Uterus (tissue), 4 donors: ENCODE data around the gene ATP7A. TPM values are rescaled to one million over a fixed set of nuclear protein-coding genes. Genes with fewer than 3 reads are reported as not detected.
A peak's percentile ranks its signal among the peaks of the same experiment; 100 is the strongest.
"Not testable (repeated sequence)": the region's sequence is repeated elsewhere in the genome, so short reads cannot be mapped to it uniquely, and the experiment has no call there.

ENCODE experiments used
- DNase-seq, 2 donors: peaks; one replicate each; pipeline ENCODE4 v3.0.0-alpha.2; 2019 to 2020
- H3K27ac ChIP-seq, 2 donors: fragments of 200-600 bp; sonication (generic); 1 replicate in 1 of 2; 2 replicates in 1 of 2; pipeline ENCODE4 v1.5.1; 2016 to 2018
- H3K27me3 ChIP-seq, 2 donors: fragments of 200-600 bp; sonication (generic); one replicate each; pipeline ENCODE4 v1.5.1; 2018 to 2019; ENCODE audit warnings: control low read depth in 1 of 2
- H3K36me3 ChIP-seq, 2 donors: fragments of 200-600 bp; sonication (generic); one replicate each; pipeline ENCODE4 v1.5.1; 2019; ENCODE audit warnings: control low read depth in 1 of 2
- H3K4me1 ChIP-seq, 2 donors: fragments of 200-600 bp; sonication (generic); one replicate each; pipeline ENCODE4 v1.5.1; 2018 to 2019; ENCODE audit warnings: control low read depth in 1 of 2
- H3K4me3 ChIP-seq, 2 donors: fragments of 200-600 bp; sonication (generic); 1 replicate in 1 of 2; 2 replicates in 1 of 2; pipeline ENCODE4 v1.5.1; 2018 to 2019; ENCODE audit warnings: mild to moderate bottlenecking in 1 of 2
- H3K9me3 ChIP-seq, 2 donors: fragments of 200-600 bp; sonication (generic); one replicate each; pipeline ENCODE4 v1.5.1; 2019; ENCODE audit warnings: control low read depth in 1 of 2
- CTCF ChIP-seq, 4 experiments: fragments of 200-600 bp in 2 of 4; fragments of 450-650 bp in 2 of 4; sonication (generic) in 2 of 4; IDR thresholded peaks; one replicate each; pipeline ENCODE4 v1.5.1; 2016 to 2019; ENCODE audit warnings: antibody characterized with exemption in 4 of 4, mild to moderate bottlenecking in 2 of 4, moderate library complexity in 1 of 4
- POLR2A ChIP-seq, 2 donors: fragments of 450-650 bp; IDR thresholded peaks; one replicate each; pipeline ENCODE4 v1.6.1; 2016; ENCODE audit warnings: antibody characterized with exemption in 2 of 2, mild to moderate bottlenecking in 1 of 2, moderate library complexity in 1 of 2
- intact Hi-C: fragments of 100-400 bp; cut with DNase I; formaldehyde crosslinking; loops from one replicate; pipeline ENCODE4 v1.15.1; 2023; ENCODE audit warnings: low total_unique reads
- total RNA-seq, 4 donors: library from RNA; depleted of rRNA in 3 of 4; stranded (reverse); fragments of >200 nt in 3 of 4; gene quantifications; one replicate each; pipeline versions ENCODE4 v1.1.0 to v1.2.4, GENCODE V29; 2014 to 2023
- donor health status: DM: yes; HTN: yes; CAD: no.

Gene ATP7A
- 10 to 100 TPM in 2 of 4 donors, 1 to 10 TPM in 2; 4.9 to 26.5 (median 12.8) TPM for total RNA-seq

DNA sequence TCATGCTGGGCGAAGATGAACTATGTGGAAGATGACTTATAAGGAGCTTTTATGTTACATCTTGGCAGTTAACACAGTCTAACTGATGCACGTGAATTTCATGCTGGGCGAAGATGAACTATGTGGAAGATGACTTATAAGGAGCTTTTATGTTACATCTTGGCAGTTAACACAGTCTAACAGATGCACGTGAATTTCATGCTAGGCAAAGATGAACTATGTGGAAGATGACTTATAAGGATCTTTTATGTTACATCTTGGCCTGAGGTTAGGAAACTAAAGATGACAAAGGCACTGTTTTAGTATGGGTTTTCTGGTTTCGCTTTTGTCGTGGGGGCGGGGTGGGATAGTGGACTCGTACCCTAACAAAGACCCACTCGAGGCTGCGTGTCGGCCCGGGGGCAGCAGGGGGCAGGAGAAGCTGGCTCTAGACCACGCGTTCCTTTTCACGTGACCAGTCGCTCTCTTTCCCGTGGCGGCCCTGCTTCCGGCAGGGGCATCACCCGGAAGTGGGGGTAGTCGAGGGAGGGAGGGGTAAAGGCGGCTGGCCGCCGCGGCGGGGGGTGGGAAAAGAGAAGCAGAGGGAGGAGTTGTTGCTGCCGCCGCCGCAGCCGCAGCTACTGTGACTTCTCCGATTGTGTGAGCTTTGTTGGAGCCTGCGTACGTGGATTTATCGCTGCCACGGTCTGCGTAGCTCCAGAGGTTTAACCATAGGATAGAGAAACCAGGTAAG, at the start of gene ATP7A:
ATP7A (plus strand) TSS at position 586 of the 733 bp plus-strand sequence. CDS start 60,949 bp downstream, outside the sequence.
- Histone ChIP-seq H3K27ac (peak within 1 kb of the TSS; percentile 86 to 92), H3K9me3 (no peaks in the 10 kb centered on the region), H3K4me3 (peak within 1 kb of the TSS; percentile 45 to 52), H3K4me1 (no peaks in the 10 kb centered on the region), H3K36me3 (no peaks in the 10 kb centered on the region), H3K27me3 (no peaks in the 10 kb centered on the region)
- intact Hi-C loops: no loop called here
- peak; percentile 85 to 87 for DNase-seq
- TF ChIP-seq CTCF (IDR thresholded peaks at IDR 0.05) (peak; percentile 45 to 55 (median 48)), POLR2A (IDR thresholded peaks at IDR 0.05) (peak in 1 of 2 donors; percentile 29)

GRCh38 chrX:77875372-77875771, 35.1 kb upstream of the ATP7A start:
- TF ChIP-seq POLR2A (IDR thresholded peaks at IDR 0.05) (no peak), CTCF (IDR thresholded peaks at IDR 0.05) (no peak)
- DNase-seq: no peak
- Histone ChIP-seq H3K27me3 (no peaks in the 10 kb centered on the region), H3K27ac (no peak overlapping the region), H3K9me3 (no peaks in the 10 kb centered on the region), H3K36me3 (no peaks in the 10 kb centered on the region), H3K4me3 (no peak overlapping the region), H3K4me1 (no peaks in the 10 kb centered on the region)
- intact Hi-C loops: no loop called here

DNA sequence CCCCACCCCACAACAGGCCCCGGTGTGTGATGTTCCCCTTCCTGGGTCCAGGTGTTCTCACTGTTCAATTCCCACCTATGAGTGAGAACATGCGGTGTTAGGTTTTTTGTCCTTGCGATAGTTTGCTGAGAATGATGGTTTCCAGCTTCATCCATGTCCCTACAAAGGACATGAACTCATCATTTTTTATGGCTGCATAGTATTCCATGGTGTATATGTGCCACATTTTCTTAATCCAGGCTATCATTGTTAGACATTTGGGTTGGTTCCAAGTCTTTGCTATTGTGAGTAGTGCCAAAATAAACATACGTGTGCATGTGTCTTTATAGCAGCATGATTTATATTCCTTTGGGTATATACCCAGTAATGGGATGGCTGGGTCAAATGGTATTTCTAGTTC, 29.1 kb upstream of the ATP7A start:
- H3K36me3 ChIP-seq, H3K27me3 ChIP-seq, H3K9me3 ChIP-seq, H3K4me1 ChIP-seq, intact Hi-C loops, H3K4me3 ChIP-seq, DNase-seq, H3K27ac ChIP-seq: not testable (repeated sequence)

DNA sequence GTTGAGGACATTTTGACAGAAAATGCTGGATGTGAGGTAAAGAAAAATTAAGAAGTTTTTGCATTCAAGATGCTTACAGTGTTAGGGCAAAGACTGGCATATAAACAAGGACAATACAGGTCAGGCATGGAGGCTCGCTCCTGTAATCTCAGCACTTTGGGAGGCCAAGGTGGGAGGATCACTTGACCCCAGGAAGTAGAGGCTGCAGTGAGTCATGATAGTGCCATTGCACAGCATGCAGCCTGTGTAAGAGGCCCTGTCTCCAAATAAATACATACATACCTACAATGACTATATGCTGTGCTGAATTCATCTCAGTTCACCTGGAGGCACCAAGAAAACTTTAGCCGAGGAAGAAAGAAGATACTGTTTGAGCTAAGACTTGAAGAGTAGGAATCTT, 17.6 kb upstream of the ATP7A start:
- Histone ChIP-seq H3K27ac (no peak overlapping the region), H3K4me3 (no peak overlapping the region), H3K36me3 (no peaks in the 10 kb centered on the region), H3K27me3 (no peaks in the 10 kb centered on the region), H3K9me3 (no peaks in the 10 kb centered on the region), H3K4me1 (no peaks in the 10 kb centered on the region)
- TF ChIP-seq POLR2A (IDR thresholded peaks at IDR 0.05): no peak
- no peak for TF ChIP-seq CTCF (IDR thresholded peaks at IDR 0.05)
- intact Hi-C loops: no loop called here
- no peak for DNase-seq

DNA sequence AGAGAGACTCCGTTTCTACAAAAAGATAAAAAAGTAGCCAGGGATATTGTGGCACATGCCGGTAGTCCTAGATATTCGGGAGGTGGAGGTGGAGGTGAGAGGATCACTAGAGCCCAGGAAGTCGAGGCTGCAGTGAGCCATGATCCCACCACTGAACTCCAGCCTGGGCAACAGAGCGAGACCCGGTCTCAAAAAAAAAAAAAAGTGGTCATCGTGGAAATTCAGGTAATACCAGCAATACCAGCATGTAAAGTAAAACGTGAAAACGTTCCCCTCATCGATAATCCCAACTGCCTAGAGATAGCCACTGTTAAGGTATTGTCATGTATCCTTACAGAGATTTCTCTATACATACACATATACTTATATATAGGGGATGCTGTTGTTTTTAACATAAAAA, 16.8 kb upstream of the ATP7A start:
- no peak for DNase-seq
- H3K36me3 ChIP-seq: no peaks in the 10 kb centered on the region
- no peaks in the 10 kb centered on the region for H3K9me3 ChIP-seq
- H3K27me3 ChIP-seq: no peaks in the 10 kb centered on the region
- TF ChIP-seq POLR2A (IDR thresholded peaks at IDR 0.05): no peak
- no peak for TF ChIP-seq CTCF (IDR thresholded peaks at IDR 0.05)
- intact Hi-C loops: no loop called here
- H3K4me3 ChIP-seq: no peak overlapping the region
- no peak overlapping the region for H3K27ac ChIP-seq
- H3K4me1 ChIP-seq: no peaks in the 10 kb centered on the region
